GM12874 (cell line): ENCODE measurements around the gene PTPRCAP.

Source experiments
- CTCF ChIP-seq: IDR thresholded peaks from 2 replicates; pipeline ENCODE4 v1.5.1; 2011; ENCODE audit warnings: low read depth, mild to moderate bottlenecking, control low read depth, low read length, moderate library complexity; ENCODE audit not compliant: insufficient read depth

Gene PTPRCAP

GRCh38 chr11:67456068-67456705 is 18.7 kb upstream of the PTPRCAP start:
- no peak for TF ChIP-seq CTCF

GRCh38 chr11:67455054-67455453 is 17.6 kb upstream of the PTPRCAP start, which contains the start of gene CABP4:
TSS of gene CABP4 (plus strand) at chr11:67455354. CDS start at chr11:67455424, 70 bp downstream.
- no peak for TF ChIP-seq CTCF

DNA sequence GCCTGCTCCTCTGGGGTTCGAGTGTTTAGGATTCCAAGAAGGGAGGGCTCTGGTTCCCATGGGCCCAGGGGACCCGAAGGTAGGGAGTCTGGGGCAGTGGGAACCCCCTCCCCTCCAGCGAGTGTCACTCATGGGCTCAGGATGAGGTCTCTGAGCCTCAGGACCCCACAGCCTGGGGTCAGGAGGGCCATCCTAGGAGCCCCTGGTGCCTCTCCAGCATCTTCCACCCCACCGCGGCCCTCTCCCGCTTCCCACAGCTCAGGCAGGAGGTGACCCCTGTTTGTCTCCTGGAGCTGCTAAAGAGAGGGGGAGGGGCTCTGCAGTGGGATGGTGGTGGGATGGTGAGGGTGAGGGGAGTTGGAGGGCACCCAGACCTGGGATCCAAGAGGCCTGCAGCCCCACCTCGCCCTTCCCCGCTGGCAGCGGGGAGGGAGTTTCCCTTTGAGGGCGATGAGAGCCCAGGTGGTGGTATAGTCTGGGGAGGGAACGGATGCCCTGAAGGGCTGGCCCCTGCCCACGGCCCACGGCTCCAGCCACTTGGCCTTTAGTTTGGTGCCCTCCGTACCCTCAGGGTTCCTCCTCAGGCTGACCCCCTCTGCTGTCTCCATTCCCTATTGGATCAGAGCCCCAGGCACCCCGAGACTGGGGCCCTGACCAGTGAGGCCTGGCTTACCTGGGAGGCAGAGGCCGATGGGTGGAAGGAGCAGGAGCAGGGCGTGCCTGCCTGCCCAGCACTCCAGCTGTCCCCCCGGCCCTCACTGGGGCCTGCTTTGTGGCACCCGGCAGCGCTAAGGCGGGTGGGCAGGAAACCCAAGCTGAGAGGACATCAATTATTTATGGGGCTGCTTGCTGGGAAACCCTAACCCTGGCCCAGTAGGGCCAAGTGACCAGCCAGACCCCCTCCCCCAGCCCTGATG is 16.6 kb upstream of the PTPRCAP start:
- TF ChIP-seq CTCF, result no peak

GRCh38 chr11:67452141-67452952 is 14.9 kb upstream of the PTPRCAP start, which contains the start of gene GPR152:
TSS of gene GPR152 (minus strand) at chr11:67452729. CDS start at chr11:67452724, 5 bp downstream.
- no peak for TF ChIP-seq CTCF

DNA sequence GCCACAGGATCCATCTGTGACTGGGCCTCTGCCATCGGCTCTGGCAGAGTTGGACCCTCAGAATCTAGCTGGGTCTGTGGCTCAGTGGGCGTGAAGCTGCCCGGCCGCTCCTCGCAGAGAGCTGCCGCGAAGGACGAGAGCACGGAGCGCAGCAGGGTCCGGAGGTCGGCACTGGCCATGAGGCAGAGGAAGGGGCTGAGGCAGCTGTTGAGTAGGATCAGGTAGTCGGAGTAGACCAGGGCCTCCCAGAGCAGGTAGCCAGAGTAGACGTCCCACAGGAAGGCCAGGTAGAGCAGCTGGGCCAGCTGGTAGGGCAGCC is 14.1 kb upstream of the PTPRCAP start:
- no peak for TF ChIP-seq CTCF

- TF ChIP-seq CTCF, result no peak
Observed at GRCh38 chr11:67450796-67451657, 13.5 kb upstream of the PTPRCAP start.
